ENCODE data around the gene KCNQ5. TPM values are rescaled to one million over a fixed set of nuclear protein-coding genes. Genes with fewer than 3 reads are reported as not detected.
"Not testable (repeated sequence)": the region's sequence is repeated elsewhere in the genome, so short reads cannot be mapped to it uniquely, and the experiment has no call there.

The KCNQ5 gene
- total and polyA plus RNA-seq, 5 experiments from 2014 or later, result 2.3 to 10.7 (median 4.8) TPM

DNA sequence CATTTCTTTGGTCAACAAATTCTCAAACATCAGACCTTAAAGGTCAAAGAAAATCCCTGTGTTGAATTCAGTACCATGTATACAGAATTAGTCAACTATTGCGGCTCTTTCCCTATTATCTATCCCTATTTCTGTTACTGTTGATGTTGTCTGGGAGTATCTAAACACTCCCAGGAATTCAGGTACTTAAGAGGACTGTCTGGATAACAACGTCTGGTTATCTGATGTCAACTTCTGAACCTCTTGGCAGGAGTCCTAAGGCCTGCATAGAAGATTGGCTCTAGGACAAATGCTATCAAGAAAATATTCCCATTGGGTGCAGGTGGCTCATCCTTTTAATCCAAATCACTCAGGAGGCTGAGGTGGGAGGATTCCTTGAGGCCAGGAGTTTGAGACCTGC lies 347.8 kb downstream of the KCNQ5 start:
- POLR2A ChIA-PET, result no interaction called here
- Mint-ChIP-seq H3K9me3 (no peaks in the 10 kb centered on the region), H3K27ac (no peak overlapping the region), H3K4me1 (peaks cover 2 to 6% (median 4%) of the 10 kb centered on the region in 4 donors), H3K4me3 (no peak overlapping the region), H3K36me3 (peaks cover 0 to 10% (median 9%) of the 10 kb centered on the region in 3 donors), H3K27me3 (no peaks in the 10 kb centered on the region)
- no peak for ATAC-seq
- DNase-seq, result no peak

DNA sequence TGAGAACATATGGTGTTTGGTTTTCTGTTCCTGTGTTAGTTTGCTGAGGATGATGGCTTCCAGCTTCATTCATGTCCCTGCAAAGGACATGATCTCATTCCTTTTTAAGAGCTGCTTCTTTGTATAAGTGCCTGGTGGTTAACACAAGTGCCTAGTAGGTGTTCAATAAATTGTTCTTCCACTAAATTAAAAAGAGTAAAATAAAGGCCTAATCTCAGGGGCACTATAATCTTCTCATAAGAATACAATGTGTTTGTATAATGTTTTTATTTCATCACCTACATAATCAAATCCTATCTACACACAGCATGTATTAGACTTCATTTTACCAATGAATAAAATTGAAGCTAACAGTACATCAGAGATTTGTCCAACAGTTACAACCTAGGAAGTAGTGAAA lies 350.7 kb downstream of the KCNQ5 start:
- peaks cover 15 to 26% (median 15%) of the 10 kb centered on the region in 3 donors for H3K36me3 Mint-ChIP-seq
- POLR2A ChIA-PET, result no interaction called here
- DNase-seq, result no peak

DNA sequence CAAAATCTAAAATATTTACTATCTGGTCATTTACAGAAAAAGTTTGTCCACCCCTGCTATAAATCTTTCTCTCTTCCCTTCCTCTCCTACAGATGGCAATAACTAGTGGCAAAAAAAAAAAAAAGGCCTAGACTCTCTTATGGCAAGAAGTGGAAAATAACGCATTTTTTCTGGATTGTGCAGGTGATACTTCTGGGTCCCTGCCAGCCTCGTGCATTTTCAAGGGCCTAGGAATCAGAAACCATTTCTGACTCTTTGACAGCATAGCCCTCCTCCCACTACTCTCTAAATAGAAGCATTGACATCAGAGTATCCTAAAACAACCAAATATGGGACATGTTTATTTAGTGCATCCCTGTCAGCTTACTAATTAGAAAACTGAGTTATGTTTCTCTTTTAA lies 352.4 kb downstream of the KCNQ5 start:
- H3K9me3 Mint-ChIP-seq, result peaks cover 0 to 20% (median 4%) of the 10 kb centered on the region in 9 donors
- DNase-seq, result no peak
- H3K4me3 Mint-ChIP-seq, result no peak overlapping the region
- ATAC-seq, result no peak
- POLR2A ChIA-PET, result no interaction called here
- no peaks in the 10 kb centered on the region for H3K27me3 Mint-ChIP-seq
- peak overlapping the region in 1 of 10 donors; percentile 12 for H3K27ac Mint-ChIP-seq
- peaks cover 21 to 43% (median 28%) of the 10 kb centered on the region in 3 donors for H3K36me3 Mint-ChIP-seq
- peaks cover 2 to 13% (median 5%) of the 10 kb centered on the region in 4 donors for H3K4me1 Mint-ChIP-seq

More for the DNA sequence above, 350.7 kb downstream of the KCNQ5 start:
- no peak for ATAC-seq
- peaks cover 2 to 13% (median 5%) of the 10 kb centered on the region in 4 donors for H3K4me1 Mint-ChIP-seq
- H3K27ac Mint-ChIP-seq, result peak overlapping the region in 1 of 10 donors; percentile 66
- H3K9me3 Mint-ChIP-seq, result peaks cover 0 to 6% (median 0%) of the 10 kb centered on the region in 9 donors
- no peaks in the 10 kb centered on the region for H3K27me3 Mint-ChIP-seq
- H3K4me3 Mint-ChIP-seq, result no peak overlapping the region

DNA sequence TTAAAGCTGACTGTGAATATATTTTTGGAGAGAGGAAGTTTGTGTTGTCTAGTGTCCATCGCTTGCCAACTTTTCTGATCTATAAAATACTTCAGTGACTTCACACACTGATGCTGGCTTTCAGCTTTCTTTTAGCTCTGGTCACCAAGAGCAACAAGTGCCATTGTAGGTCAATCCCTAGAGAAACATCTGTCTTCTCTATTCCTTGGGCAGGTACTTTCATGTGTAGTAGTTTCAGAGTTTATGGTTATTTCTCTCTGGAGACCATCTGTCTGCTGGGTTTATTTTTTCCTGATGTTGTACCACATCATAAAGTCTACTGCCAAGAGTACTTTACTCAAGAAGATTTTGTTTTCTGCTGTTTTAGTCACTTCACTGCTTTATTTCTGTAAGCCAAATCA lies 353.5 kb downstream of the KCNQ5 start:
- no peak for ATAC-seq
- H3K4me3 Mint-ChIP-seq, result no peak overlapping the region
- POLR2A ChIA-PET, result no interaction called here
- peaks cover 0 to 30% (median 4%) of the 10 kb centered on the region in 9 donors for H3K9me3 Mint-ChIP-seq
- H3K4me1 Mint-ChIP-seq, result peaks cover 2 to 13% (median 4%) of the 10 kb centered on the region in 4 donors
- no peak overlapping the region for H3K27ac Mint-ChIP-seq
- peaks cover 21 to 43% (median 28%) of the 10 kb centered on the region in 3 donors for H3K36me3 Mint-ChIP-seq
- no peak for DNase-seq
- no peaks in the 10 kb centered on the region for H3K27me3 Mint-ChIP-seq

DNA sequence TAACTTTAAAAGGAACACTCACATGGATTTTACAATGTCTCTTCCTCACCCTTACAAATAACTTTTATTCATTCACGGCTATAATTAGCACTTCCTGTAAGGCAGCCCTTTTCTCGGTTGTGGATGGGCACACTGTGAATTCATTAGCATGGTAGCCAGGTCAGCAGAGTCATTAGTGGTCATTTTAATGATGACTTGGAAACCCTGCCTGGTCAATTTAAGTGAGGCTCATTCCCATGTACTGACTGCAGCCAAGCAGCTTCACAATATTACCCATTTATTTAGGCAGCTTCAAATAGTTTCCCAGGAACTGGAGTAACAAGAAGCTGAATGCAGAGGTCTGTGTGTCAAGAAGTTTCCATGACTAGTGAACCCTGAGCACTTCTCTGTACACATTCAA lies 354.6 kb downstream of the KCNQ5 start:
- H3K4me1 Mint-ChIP-seq, result peaks cover 2 to 12% (median 6%) of the 10 kb centered on the region in 4 donors
- peak overlapping the region in 1 of 10 donors; percentile 48 for H3K27ac Mint-ChIP-seq
- peaks cover 23 to 47% (median 29%) of the 10 kb centered on the region in 3 donors for H3K36me3 Mint-ChIP-seq
- H3K4me3 Mint-ChIP-seq, result no peak overlapping the region
- DNase-seq (no peak), ATAC-seq (no peak)
- H3K27me3 Mint-ChIP-seq, result no peaks in the 10 kb centered on the region
- POLR2A ChIA-PET, result no interaction called here
- peaks cover 2 to 40% (median 7%) of the 10 kb centered on the region in 9 donors for H3K9me3 Mint-ChIP-seq

- H3K27me3 Mint-ChIP-seq, result no peaks in the 10 kb centered on the region
Measured at GRCh38 chr6:72977114-72977513, 355.2 kb downstream of the KCNQ5 start.

GRCh38 chr6:72978808-72979207 lies 356.9 kb downstream of the KCNQ5 start:
- H3K9me3 Mint-ChIP-seq, result peaks cover 8 to 62% (median 27%) of the 10 kb centered on the region in 9 donors
- ATAC-seq, H3K4me3 Mint-ChIP-seq, POLR2A ChIA-PET, H3K27ac Mint-ChIP-seq, H3K27me3 Mint-ChIP-seq, DNase-seq: not testable (repeated sequence)
- H3K4me1 Mint-ChIP-seq, result peaks cover 3 to 17% (median 10%) of the 10 kb centered on the region in 4 donors
- peaks cover 34 to 60% (median 48%) of the 10 kb centered on the region in 3 donors for H3K36me3 Mint-ChIP-seq

More at GRCh38 chr6:72977114-72977513, 355.2 kb downstream of the KCNQ5 start:
- DNase-seq (no peak), ATAC-seq (no peak)
- Mint-ChIP-seq H3K9me3 (peaks cover 7 to 47% (median 13%) of the 10 kb centered on the region in 9 donors), H3K36me3 (peaks cover 27 to 53% (median 36%) of the 10 kb centered on the region in 3 donors), H3K27ac (no peak overlapping the region), H3K4me1 (peaks cover 4 to 15% (median 8%) of the 10 kb centered on the region in 4 donors), H3K4me3 (no peak overlapping the region)
- POLR2A ChIA-PET, result no interaction called here

DNA sequence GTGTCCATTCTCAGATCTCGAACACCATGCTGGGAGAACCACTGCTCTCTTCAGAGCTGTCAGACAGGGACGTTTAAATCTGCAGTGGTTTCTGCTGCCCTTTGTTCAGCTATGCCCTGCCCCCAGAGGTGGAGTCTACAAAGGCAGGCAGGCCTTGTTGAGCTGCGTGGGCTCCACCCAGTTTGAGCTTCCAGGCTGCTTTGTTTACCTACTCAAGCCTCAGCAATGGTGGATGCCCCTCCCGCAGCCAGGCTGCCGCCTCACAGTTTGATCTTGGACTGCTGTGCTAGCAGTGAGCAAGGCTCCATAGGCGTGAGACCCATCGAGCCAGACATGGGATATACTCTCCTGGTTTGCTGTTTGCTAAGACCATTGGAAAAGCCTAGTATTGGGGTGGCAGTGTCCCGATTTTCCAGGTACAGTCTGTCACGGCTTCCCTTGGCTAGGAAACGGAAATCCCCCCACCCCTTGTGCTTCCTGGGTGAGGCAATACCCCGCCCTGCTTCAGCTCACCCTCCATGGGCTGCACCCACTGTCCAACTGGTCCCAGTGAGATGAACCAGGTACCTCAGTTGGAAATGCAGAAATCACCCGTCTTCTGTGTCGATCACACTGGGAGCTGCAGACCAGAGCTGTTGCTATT lies 362.4 kb downstream of the KCNQ5 start:
- H3K4me3 Mint-ChIP-seq, POLR2A ChIA-PET, ATAC-seq, H3K27me3 Mint-ChIP-seq, H3K27ac Mint-ChIP-seq, DNase-seq: not testable (repeated sequence)
- H3K9me3 Mint-ChIP-seq, result peaks cover 11 to 67% (median 43%) of the 10 kb centered on the region in 9 donors
- peaks cover 15 to 46% (median 44%) of the 10 kb centered on the region in 3 donors for H3K36me3 Mint-ChIP-seq
- peaks cover 3 to 22% (median 12%) of the 10 kb centered on the region in 4 donors for H3K4me1 Mint-ChIP-seq

DNA sequence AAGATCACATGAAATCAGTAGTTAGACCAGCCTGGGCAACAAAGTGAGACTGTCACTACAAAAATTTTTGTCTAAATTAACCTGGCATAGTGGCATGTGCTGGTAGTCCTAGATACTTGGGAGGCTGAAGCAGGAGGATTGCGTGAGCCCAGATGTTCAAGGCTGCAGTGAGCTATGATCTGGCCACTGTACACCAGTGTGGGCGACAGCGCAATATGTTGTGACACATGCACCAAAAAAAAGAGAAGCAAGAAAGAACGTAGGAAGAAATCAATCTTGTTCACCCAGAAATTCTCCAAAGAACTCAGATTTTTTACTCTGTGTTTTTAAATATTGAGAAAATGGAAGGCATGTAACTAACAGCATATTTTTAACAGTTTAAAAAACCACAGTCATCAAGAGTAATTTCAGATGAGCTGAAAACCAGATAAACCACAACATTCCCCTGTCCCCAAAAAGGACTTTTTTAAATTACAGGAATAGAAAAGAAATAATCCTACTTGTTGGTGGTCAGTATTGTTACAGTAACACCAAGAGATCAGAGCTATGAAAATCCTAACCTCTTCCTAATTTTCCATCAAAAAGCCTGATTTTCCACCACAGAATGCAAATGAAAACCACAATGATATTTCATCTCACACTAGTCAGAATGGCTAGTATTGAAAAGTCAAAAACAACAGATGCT lies 363.3 kb downstream of the KCNQ5 start:
- Mint-ChIP-seq H3K27me3 (no peaks in the 10 kb centered on the region), H3K36me3 (peaks cover 15 to 44% (median 44%) of the 10 kb centered on the region in 3 donors), H3K4me1 (peaks cover 3 to 22% (median 12%) of the 10 kb centered on the region in 4 donors), H3K9me3 (peaks cover 11 to 59% (median 41%) of the 10 kb centered on the region in 9 donors), H3K27ac (peak overlapping the region in 1 of 10 donors; percentile 63), H3K4me3 (no peak overlapping the region)
- POLR2A ChIA-PET, result no interaction called here
- ATAC-seq (no peak), DNase-seq (no peak)

DNA sequence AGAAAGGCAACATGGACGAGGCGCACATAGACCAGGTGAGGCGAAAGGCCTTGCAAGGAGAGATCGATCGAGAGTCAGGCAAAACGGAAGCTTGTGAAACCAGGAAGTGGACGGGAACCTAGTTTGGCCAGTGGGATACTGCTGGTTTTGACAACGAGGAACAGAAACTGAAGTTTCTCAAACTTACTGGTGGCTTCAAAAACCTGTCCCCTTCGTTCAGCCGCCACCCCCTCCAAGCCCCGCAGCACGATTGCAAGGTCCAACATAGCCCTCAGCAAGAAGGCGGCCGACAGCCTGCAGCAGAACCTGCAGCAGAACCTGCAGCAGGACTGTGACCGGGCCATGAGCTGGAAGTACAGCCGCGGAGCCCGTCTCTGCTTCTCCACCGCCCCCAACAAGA lies 365.4 kb downstream of the KCNQ5 start:
- Mint-ChIP-seq H3K4me1 (peaks cover 1 to 11% (median 9%) of the 10 kb centered on the region in 4 donors), H3K27me3 (no peaks in the 10 kb centered on the region), H3K36me3 (peaks cover 9 to 35% (median 33%) of the 10 kb centered on the region in 3 donors), H3K9me3 (peaks cover 4 to 39% (median 24%) of the 10 kb centered on the region in 9 donors), H3K27ac (no peak overlapping the region), H3K4me3 (no peak overlapping the region)
- ATAC-seq (no peak), DNase-seq (no peak)
- POLR2A ChIA-PET, result no interaction called here

GRCh38 chr6:72999995-73000394 lies 378.1 kb downstream of the KCNQ5 start:
- no peaks in the 10 kb centered on the region for H3K27me3 Mint-ChIP-seq
- peaks cover 0 to 12% (median 9%) of the 10 kb centered on the region in 3 donors for H3K36me3 Mint-ChIP-seq
- H3K27ac Mint-ChIP-seq, result no peak overlapping the region
- peaks cover 0 to 7% (median 3%) of the 10 kb centered on the region in 4 donors for H3K4me1 Mint-ChIP-seq
- POLR2A ChIA-PET, result no interaction called here
- ATAC-seq (no peak), DNase-seq (no peak)
- no peak overlapping the region for H3K4me3 Mint-ChIP-seq
- H3K9me3 Mint-ChIP-seq, result no peaks in the 10 kb centered on the region

DNA sequence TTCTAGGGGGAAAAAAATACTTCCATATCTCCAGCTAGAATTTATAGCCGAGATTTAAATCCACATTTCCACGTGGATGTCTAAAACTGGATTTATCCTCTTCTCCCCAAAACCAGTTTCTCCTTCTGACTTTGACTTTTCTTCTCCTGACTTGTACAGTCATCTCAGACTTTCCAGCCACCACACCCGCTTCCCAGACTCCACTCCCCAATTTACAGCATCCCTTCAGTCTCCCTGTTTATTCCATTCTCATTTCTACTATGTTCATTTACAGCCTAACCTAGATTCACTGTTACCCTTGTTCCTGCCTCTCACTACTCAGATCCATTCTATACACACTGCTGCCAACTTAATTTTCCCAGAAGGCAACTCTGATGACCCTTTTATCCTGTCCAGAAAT lies 378.6 kb downstream of the KCNQ5 start:
- no peaks in the 10 kb centered on the region for H3K9me3 Mint-ChIP-seq
- no peak overlapping the region for H3K4me3 Mint-ChIP-seq
- no peak for DNase-seq
- H3K36me3 Mint-ChIP-seq, result peaks cover 0 to 15% (median 12%) of the 10 kb centered on the region in 3 donors
- H3K27me3 Mint-ChIP-seq, result no peaks in the 10 kb centered on the region
- peaks cover 0 to 7% (median 3%) of the 10 kb centered on the region in 4 donors for H3K4me1 Mint-ChIP-seq
- H3K27ac Mint-ChIP-seq, result no peak overlapping the region
- ATAC-seq, result no peak
- POLR2A ChIA-PET, result no interaction called here

- ATAC-seq (no peak), DNase-seq (no peak)
- Mint-ChIP-seq H3K9me3 (peaks cover 0 to 12% (median 0%) of the 10 kb centered on the region in 9 donors), H3K4me1 (peaks cover 0 to 7% (median 0%) of the 10 kb centered on the region in 4 donors), H3K27me3 (no peaks in the 10 kb centered on the region), H3K4me3 (no peak overlapping the region), H3K36me3 (peaks cover 10 to 29% (median 25%) of the 10 kb centered on the region in 3 donors), H3K27ac (no peak overlapping the region)
- POLR2A ChIA-PET, result no interaction called here
Measured at GRCh38 chr6:73002588-73002987, 380.7 kb downstream of the KCNQ5 start.
